DMS153 (cell line): ENCODE measurements around the gene MYO7A.
A peak's percentile ranks its signal among the peaks of the same experiment; 100 is the strongest.

Experiments
- DNase-seq: peaks from one replicate; lab custom pipeline; 2025; lab: John Stamatoyannopoulos, UW

The MYO7A gene

GRCh38 chr11:77165066-77165465, 37.0 kb downstream of the MYO7A start:
- no peak for DNase-seq

DNA sequence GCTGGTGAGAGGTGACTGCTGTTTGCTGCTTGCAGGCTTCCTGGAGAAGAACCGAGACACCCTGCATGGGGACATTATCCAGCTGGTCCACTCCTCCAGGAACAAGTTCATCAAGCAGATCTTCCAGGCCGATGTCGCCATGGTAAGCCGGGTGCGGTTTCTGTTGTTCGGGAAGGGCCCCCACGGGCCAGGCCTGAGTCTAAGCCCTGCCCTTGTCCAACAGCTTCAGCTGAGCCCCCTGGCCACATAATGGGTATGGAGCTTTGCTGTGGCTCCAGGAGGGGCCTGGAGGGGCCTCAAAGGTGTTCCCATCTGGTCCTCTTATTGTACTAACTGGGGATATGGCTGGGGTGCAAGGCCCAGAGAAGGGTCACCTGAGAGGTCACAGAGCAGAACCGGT, 38.0 kb downstream of the MYO7A start:
- DNase-seq: no peak

GRCh38 chr11:77167111-77167626, 39.1 kb downstream of the MYO7A start:
- no peak for DNase-seq

GRCh38 chr11:77167791-77168190, 39.7 kb downstream of the MYO7A start:
- DNase-seq: no peak

GRCh38 chr11:77170107-77170506, 42.1 kb downstream of the MYO7A start:
- no peak for DNase-seq

DNA sequence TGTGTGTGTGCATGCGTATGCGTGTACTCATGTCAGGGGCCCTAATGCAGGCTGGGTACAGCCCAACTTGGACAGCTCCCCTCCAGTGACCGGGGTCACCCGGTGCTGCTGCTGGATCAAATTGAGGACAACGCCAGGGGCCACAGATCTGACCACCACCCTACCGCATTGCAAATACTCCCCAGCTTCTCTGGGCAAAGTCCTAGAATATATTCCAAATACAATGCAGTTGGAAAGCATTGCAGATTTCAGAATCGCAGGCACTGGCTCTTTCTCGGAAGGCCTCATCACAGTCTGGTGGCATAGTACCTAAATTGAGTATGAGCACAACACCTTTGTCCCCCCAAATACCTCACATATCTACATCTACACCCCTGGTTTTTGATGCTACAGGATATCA, 43.2 kb downstream of the MYO7A start:
- DNase-seq: no peak

DNA sequence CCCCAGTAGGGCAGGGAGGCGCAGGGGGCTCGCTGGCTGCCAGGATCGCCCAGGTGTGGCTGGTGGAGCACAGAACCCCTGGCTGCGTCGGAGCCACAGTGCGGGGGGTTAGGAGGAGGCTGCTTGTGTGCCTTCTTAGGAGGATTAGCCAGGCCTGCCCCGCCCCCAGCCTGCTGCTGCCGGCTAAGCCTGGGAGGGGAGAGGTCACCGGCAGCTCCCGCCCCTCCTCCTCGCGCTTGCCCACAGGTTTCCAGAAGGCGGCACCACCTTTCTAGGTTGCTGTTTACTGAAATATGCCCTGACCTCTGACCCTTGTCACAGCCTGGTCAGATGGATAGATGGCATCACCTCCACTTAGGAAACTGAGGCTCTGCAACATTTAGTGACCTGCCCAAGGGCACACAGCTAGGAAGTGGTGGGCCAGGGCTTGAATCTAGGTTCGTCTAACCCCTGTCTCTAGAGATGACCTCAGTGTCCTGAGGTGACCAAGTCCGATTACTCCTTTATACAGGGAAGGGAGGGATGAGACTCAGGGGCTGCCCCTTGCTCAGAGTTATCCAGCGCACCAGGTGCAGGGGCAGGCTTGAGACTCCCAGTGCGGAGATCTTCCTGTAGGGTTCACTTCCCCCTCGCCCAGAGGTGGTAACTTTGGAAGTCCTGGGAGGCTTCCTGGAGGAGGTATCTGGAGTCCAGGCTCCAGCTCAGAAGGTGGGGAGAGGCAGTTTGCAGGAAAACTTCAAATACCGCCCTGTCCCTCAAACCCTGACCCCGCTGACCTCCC, 44.0 kb downstream of the MYO7A start:
- DNase-seq: no peak

DNA sequence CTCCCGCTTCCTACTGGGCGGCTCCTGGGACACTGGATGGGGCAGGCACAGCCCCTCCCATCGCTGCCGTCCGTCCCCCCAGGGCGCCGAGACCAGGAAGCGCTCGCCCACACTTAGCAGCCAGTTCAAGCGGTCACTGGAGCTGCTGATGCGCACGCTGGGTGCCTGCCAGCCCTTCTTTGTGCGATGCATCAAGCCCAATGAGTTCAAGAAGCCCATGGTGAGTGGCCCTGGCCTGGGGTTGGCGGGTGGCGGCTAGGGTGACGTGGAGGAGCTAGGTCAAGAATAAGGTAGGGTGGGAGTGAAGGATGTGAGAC, 44.6 kb downstream of the MYO7A start:
- DNase-seq: no peak

DNA sequence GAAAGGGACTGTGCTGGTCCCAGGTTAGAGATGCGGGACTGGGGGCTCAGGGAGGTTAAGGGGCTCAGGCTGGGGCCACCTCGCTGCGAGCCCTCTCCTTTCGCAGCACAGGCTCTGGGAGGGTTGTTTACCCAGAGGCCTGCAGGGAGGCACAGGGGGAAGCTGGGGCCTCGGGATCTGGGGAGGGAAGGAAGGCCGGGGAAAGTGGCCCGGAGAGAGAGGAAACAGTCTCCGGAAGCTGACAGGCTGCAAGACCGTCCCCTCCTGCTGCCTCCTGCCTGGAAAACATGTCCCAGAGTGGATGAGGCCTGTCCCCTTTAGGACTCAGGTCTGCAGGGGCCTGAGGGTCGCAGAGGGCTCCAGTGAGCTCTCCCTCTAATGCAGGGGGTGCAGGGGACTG, 45.4 kb downstream of the MYO7A start:
- DNase-seq: no peak

GRCh38 chr11:77174559-77174958, 46.5 kb downstream of the MYO7A start:
- DNase-seq: peak; percentile 67

DNA sequence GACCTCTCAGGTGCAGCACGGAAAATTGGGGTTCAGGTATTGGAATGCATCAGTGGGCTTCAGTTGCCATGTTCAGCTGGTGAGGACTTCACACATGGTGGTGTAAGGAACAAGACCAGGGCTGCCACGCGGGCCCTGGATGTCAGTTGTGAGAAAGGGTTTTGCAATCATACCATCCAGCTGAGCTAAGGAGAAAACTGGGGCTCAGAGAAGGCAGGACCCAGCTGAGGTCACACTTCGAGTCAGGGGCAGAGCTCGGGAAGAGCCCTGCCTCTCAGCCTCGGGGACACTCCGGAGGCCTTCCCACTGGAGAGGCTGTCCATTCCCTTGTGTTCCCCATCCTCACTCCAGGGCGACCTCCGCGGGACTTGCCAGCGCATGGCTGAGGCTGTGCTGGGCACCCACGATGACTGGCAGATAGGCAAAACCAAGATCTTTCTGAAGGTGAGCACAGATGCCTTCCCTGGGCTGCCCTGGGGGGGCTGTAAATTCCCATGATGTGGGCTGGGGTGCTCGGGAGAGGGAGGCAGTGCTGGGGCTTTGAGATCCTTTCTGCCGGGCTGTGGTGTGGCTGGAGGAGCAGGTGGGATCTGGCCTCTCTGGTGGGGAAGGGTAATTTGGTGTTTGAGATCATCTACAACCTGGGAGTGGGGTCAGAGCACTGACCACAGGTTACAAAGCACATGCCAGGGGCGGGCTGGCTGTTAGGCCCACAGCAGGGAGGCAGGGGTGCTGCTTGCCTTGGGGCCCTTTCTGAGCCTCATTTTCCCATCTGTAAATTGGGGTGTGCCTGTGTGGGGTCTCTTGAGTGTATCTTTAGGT, 47.2 kb downstream of the MYO7A start:
- no peak for DNase-seq

DNA sequence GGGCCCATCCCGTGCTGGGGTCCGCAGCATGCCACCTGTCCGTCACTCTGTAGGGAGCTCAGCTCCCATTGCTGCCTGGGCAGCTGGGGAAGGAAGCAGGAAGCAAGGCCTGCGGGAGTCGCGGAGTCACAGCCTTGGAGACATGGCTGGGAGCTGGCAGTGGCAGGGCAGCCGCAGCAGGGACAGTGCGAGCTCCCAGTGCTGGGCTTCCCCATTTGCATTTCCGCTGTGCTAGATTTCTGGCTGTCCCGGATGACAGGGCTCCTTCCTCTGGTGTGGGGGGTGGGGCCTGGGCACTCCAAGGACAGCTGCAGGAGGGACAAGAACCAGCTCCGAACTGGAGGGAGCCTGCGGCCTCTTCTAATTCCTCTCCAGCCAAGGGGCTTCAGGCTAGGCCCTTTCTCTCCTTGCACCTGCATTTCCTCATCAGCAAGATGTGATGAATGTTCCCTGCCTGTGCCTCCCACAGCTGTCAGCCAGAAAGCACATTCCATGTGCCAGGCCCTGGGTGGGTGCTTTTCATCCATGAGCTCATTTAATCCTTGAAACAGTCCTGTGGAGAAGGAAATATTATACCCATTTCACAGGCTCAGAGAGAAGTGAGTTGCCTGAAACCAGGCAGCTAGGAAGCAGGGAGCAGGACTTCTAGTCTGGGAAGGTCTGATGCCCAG, 48.0 kb downstream of the MYO7A start:
- DNase-seq: no peak

DNA sequence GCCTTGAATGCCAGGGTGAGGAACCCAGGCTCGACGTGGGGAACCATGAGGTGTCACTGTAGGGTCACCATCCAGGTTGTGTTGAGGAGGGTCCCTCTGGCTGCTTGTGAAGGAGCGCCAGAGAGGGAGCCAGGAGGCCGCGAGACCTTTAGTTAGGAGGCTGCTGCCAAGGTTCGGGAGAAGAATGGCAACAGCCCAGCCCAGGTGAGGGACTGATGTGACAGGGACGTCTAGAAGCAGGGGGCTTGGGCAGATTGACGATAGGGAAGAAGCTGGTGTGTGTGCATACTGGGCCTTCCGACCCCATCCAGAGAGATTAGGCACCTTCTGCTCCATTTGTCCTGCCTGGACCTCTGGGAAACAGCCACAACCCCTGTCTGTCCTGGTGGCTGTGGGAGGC, 49.0 kb downstream of the MYO7A start:
- DNase-seq: no peak

DNA sequence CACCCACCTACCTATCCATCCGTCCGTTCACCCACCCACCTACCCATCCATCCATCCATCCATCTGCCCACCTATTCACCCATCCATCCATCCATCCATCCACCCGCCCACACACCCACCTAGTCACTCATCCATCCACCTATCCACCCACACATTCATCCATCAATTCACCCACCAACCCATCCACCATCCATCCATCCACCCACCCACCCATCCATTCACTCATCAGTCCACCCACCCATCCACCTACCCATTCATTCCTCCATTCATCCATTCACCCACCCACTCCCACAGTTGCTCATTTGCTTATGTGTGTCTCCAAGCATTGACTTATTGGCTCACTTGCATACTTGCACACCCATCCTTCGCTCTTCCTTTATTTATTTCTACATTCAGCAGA, 50.1 kb downstream of the MYO7A start:
- DNase-seq: no peak

GRCh38 chr11:77179048-77179447, 51.0 kb downstream of the MYO7A start:
- DNase-seq: no peak

GRCh38 chr11:77179681-77180080, 51.6 kb downstream of the MYO7A start:
- DNase-seq: no peak

DNA sequence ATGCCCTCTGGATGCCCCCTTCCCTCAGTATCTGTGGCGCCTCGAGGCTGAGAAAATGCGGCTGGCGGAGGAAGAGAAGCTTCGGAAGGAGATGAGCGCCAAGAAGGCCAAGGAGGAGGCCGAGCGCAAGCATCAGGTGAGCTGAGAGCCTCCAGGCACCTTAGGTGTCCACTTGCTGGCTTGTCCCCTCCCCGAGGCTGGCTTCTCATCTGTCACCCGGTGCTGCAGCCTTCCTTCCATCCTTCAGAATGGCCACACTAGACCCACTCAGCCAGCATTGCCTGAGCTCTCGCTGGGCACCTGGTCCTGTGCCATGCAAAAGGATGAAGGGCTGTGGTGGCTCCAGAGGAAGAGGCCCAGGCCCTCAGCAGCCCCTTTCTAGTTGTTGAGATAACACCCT, 52.3 kb downstream of the MYO7A start:
- DNase-seq: no peak

DNA sequence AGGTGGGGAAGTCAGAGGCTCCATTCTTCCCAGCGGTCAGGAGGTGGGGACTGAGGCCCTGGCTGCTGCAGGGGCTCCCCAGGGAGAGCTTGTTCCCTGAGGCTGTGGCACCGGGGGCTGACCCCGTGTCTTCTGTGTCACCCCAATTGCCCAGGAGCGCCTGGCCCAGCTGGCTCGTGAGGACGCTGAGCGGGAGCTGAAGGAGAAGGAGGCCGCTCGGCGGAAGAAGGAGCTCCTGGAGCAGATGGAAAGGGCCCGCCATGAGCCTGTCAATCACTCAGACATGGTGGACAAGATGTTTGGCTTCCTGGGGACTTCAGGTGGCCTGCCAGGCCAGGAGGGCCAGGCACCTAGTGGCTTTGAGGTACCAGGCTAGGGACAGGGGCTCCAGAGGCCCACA, 53.2 kb downstream of the MYO7A start:
- DNase-seq: no peak

GRCh38 chr11:77181799-77182541, 53.9 kb downstream of the MYO7A start:
- DNase-seq: no peak

DNA sequence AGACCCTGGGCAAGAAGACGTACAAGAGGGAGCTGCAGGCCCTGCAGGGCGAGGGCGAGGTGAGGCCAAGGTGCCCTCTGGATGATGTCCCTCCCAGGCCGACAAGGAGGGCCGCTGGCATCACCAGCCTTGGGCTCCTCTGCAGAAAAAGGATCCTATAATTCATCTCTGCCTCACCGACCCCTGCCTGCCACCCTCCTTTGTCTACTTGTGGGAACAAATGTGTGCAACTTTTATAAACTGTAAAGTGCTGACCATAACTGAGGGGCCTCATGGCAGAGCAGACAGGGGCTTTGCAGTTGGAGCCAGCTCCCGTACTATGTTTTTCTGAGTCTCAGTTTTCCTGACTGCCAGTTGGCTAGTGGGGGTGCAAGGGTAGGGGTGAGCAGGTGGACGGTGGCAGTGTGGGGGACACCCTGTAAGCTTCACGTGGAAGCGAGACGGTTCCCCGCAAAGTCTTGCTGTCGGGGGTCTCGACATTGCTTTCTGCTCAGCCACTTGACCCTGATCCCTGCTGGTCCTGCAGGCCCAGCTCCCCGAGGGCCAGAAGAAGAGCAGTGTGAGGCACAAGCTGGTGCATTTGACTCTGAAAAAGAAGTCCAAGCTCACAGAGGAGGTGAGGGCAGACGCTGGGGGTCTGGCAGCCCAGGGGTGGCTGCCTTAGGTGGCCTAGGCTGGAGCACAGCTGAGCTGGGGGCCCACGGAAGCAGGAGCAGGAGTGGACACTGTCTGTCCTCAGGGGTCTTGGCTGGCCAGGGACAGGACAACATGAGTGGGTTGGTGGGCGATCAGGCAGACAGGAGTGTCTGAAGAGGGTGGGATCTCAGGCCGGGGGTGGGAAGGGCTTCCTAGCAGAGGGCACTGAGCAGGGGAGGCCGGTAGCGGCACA, 54.7 kb downstream of the MYO7A start:
- DNase-seq: no peak

DNA sequence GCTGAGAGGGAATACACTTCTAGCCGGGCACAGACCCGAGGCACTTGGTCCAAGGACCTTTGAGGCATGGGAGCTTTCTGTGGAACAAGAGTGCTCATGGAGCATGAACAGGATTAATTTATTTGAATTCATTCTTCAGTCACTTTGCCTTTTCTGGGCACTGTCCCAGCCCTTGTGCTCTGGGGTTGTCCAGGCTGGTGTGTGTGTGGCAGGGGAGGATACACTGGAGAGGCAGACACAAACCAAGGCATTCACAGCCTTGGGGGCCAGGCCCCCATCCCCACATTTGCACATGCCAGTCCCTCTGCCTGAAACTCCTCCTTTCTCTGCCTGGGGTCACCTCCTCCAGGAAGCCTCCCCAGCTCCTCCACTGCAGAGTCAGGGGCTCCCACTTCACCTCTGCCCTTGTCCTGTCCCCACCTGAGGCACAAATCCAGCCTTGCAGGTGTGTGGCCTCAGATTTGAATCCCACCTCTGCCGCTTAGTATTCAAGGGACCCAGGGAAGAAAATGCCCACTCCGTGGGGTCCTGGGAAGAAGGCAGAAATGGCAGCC, 55.5 kb downstream of the MYO7A start:
- no peak for DNase-seq
